HCT116 (cell line): ENCODE measurements around the gene AMOTL2. TPM values are rescaled to one million over a fixed set of nuclear protein-coding genes. Genes with fewer than 3 reads are reported as not detected.

Experiments
- ATAC-seq: fragments of 200-7000 bp; cut with Tn5 transposase; 2 replicates; pipeline ENCODE4 v1.9.1; 2020; ENCODE audit warnings: mild to moderate bottlenecking, moderate library complexity
- BruUV-seq: library from RNA; stranded (reverse); fragments of 400-500 nt; replicated peaks from 2 replicates; lab custom pipeline; 2021; lab: Mats Ljungman, UMichigan
- CTCF ChIA-PET: fragments of 300-600 bp; sonication (Branson Sonifier 250); formaldehyde crosslinking; loops from one replicate; lab custom pipeline; 2021; ENCODE audit warnings: antibody characterized with exemption; lab: Charles Lee
- POLR2A ChIA-PET: fragments of 300-600, 350-600 bp; sonication (Branson Sonifier 250); formaldehyde crosslinking; loops from one replicate; lab custom pipeline; 2021; ENCODE audit warnings: antibody characterized with exemption; lab: Charles Lee
- RAD21 ChIA-PET, 2 experiments: fragments of 300-600 bp; sonication (Branson Sonifier 250); formaldehyde crosslinking; loops; one replicate each; lab custom pipeline; 2023; ENCODE audit warnings: low total read pairs in 2 of 2; ENCODE audit not compliant: uncharacterized antibody in 2 of 2, unreplicated experiment in 2 of 2, low non-redundant PET in 1 of 2; lab: Charles Lee
- DNase-seq: peaks from one replicate; pipeline ENCODE4 v3.0.0-alpha.2; 2010; ENCODE audit warnings: low read depth, low spot score
- H2AFZ ChIP-seq: fragments of 200-600 bp; shearing (Covaris generic), sonication (generic); 2 replicates; pipeline ENCODE4 v1.6.1; 2017; ENCODE audit warnings: low read depth, mixed run types, mixed read lengths, antibody characterized with exemption, low read length; ENCODE audit not compliant: poor library complexity, severe bottlenecking
- H3K27ac ChIP-seq: 2 replicates; pipeline ENCODE4 v1.5.1; 2012; ENCODE audit warnings: low read depth, low read length
- H3K27me3 ChIP-seq: fragments of 200-600 bp; sonication (generic); 2 replicates; pipeline ENCODE4 v1.6.1; 2016; ENCODE audit warnings: mixed run types, low read length, mixed read lengths; ENCODE audit not compliant: insufficient read depth
- H3K36me3 ChIP-seq, 2 experiments: fragments of 200-500 bp in 1 of 2; fragments of 200-600 bp in 1 of 2; sonication (Bioruptor generic) in 1 of 2; sonication (generic) in 1 of 2; 2 replicates each; pipeline versions ENCODE4 v1.5.1 to v1.6.1; 2014 to 2016; ENCODE audit warnings: low read length in 2 of 2, inconsistent platforms in 1 of 2, mixed read lengths in 1 of 2, mixed run types in 1 of 2; ENCODE audit not compliant: insufficient read depth in 2 of 2, control insufficient read depth in 1 of 2
- H3K4me1 ChIP-seq, 2 experiments: fragments of 200-600 bp in 1 of 2; sonication (generic) in 1 of 2; 2 replicates each; pipeline versions ENCODE4 v1.5.1 to v1.6.1; 2012 to 2017; ENCODE audit warnings: low read length in 2 of 2, inconsistent platforms in 1 of 2, mild to moderate bottlenecking in 1 of 2, mixed read lengths in 1 of 2, mixed run types in 1 of 2, moderate library complexity in 1 of 2; ENCODE audit not compliant: insufficient read depth in 2 of 2, control insufficient read depth in 1 of 2
- H3K4me2 ChIP-seq: fragments of 200-600 bp; sonication (generic); 2 replicates; pipeline ENCODE4 v1.6.1; 2017; ENCODE audit warnings: mixed run types, low read length, mixed read lengths
- H3K4me3 ChIP-seq, 2 experiments: fragments of 200-600 bp in 1 of 2; sonication (generic) in 1 of 2; replicated peaks in 1 of 2; 2 replicates each; pipeline ENCODE4 v1.5.1; 2011 to 2016; ENCODE audit warnings: low read length in 2 of 2, control low read depth in 1 of 2, low read depth in 1 of 2, mild to moderate bottlenecking in 1 of 2, mixed read lengths in 1 of 2, mixed run types in 1 of 2
- H3K79me2 ChIP-seq: fragments of 200-600 bp; sonication (generic); 2 replicates; pipeline ENCODE4 v1.6.1; 2017; ENCODE audit warnings: mild to moderate bottlenecking, mixed run types, low read length, moderate library complexity, mixed read lengths; ENCODE audit not compliant: insufficient read depth
- H3K9ac ChIP-seq: fragments of 200-600 bp; sonication (generic); 2 replicates; pipeline ENCODE4 v1.6.1; 2016; ENCODE audit warnings: low read length, mixed read lengths
- H3K9me2 ChIP-seq: fragments of 200-600 bp; sonication (generic), shearing (Covaris generic); 2 replicates; pipeline ENCODE4 v1.6.1; 2017; ENCODE audit warnings: mixed run types, mild to moderate bottlenecking, moderate library complexity; ENCODE audit not compliant: insufficient read depth
- H3K9me3 ChIP-seq, 2 experiments: fragments of 200-500 bp in 1 of 2; fragments of 200-600 bp in 1 of 2; sonication (Bioruptor generic) in 1 of 2; sonication (generic) in 1 of 2; 2 replicates each; pipeline ENCODE4 v1.6.1; 2014 to 2017; ENCODE audit warnings: low read length in 2 of 2, mixed read lengths in 2 of 2, inconsistent platforms in 1 of 2, low read depth in 1 of 2, mild to moderate bottlenecking in 1 of 2, mixed run types in 1 of 2, moderate library complexity in 1 of 2; ENCODE audit not compliant: control insufficient read depth in 1 of 2, insufficient read depth in 1 of 2
- H4K20me1 ChIP-seq: fragments of 200-600 bp; sonication (generic), shearing (Covaris generic); 2 replicates; pipeline ENCODE4 v1.6.1; 2017; ENCODE audit warnings: mixed run types, mild to moderate bottlenecking, moderate library complexity; ENCODE audit not compliant: insufficient read depth
- ATF3 ChIP-seq: IDR thresholded peaks from 2 replicates; pipeline ENCODE4 v1.6.1; 2012
- CEBPB ChIP-seq: IDR thresholded peaks from 2 replicates; pipeline ENCODE4 v1.6.1; 2012; ENCODE audit warnings: low read depth
- CTCF ChIP-seq, 3 experiments: fragments of 200-600 bp in 1 of 3; sonication (generic) in 1 of 3; IDR thresholded peaks in 2 of 3; conservative IDR thresholded peaks in 1 of 3; 2 replicates each; pipeline ENCODE4 v1.5.1; 2012 to 2017; ENCODE audit warnings: low read depth in 2 of 3, low read length in 2 of 3, antibody characterized with exemption in 1 of 3, borderline replicate concordance in 1 of 3, control low read depth in 1 of 3, mild to moderate bottlenecking in 1 of 3, mixed read lengths in 1 of 3, mixed run types in 1 of 3, moderate library complexity in 1 of 3; ENCODE audit not compliant: insufficient read depth in 1 of 3
- ELF1 ChIP-seq: IDR thresholded peaks from 2 replicates; pipeline ENCODE4 v1.6.1; 2012; ENCODE audit warnings: low read depth, borderline replicate concordance
- JUND ChIP-seq: IDR thresholded peaks from 2 replicates; pipeline ENCODE4 v1.6.1; 2012
- POLR2AphosphoS5 ChIP-seq: IDR thresholded peaks from 2 replicates; pipeline ENCODE4 v1.6.1; 2011; ENCODE audit warnings: mild to moderate bottlenecking, low read depth, low read length, moderate library complexity
- RAD21 ChIP-seq: IDR thresholded peaks from 2 replicates; pipeline ENCODE4 v1.6.1; 2012; ENCODE audit warnings: low read depth, mild to moderate bottlenecking
- SIN3A ChIP-seq: IDR thresholded peaks from 2 replicates; pipeline ENCODE4 v1.6.1; 2012; ENCODE audit warnings: low read depth
- SP1 ChIP-seq: IDR thresholded peaks from 2 replicates; pipeline ENCODE4 v1.6.1; 2012; ENCODE audit warnings: low read depth
- TCF7L2 ChIP-seq: IDR thresholded peaks from 2 replicates; pipeline ENCODE4 v1.7.0; 2011; ENCODE audit warnings: borderline replicate concordance, inconsistent platforms; ENCODE audit not compliant: insufficient read depth, insufficient read length; ENCODE audit errors: extremely low read depth
- YY1 ChIP-seq: IDR thresholded peaks from 2 replicates; pipeline ENCODE4 v1.6.1; 2011; ENCODE audit warnings: low read length, low read depth, moderate library complexity, mild to moderate bottlenecking; ENCODE audit not compliant: insufficient replicate concordance; ENCODE audit errors: extremely low read depth
- ZNF274 ChIP-seq: fragments of 200-500 bp; sonication (Bioruptor generic); IDR thresholded peaks from 2 replicates; pipeline ENCODE4 v1.6.1; 2014; ENCODE audit warnings: mild to moderate bottlenecking, low read depth, low read length, inconsistent platforms
- intact Hi-C: fragments of 100-400 bp; cut with micrococcal nuclease; formaldehyde crosslinking; loops from 2 replicates; pipeline ENCODE4 v1.10.0; 2022
- total RNA-seq: library from RNA; stranded (reverse); gene quantifications from one replicate; pipeline ENCODE4 v1.2.1, GENCODE V29; 2021; ENCODE audit not compliant: unreplicated experiment

The AMOTL2 gene
- total RNA-seq, 1 experiment from 2014 or later = 54.0 TPM

- intact Hi-C loops = loop anchor here (10.0 kb wide), 1 partner anchor 155 kb away; no protein-coding TSS in a partner anchor
- Histone ChIP-seq H3K79me2 (peaks cover 63% of the 10 kb centered on the region), H2AFZ (no peak overlapping the region), H4K20me1 (peaks cover 9% of the 10 kb centered on the region; the same call in 1 of the 2 replicates), H3K9me2 (no peaks in the 10 kb centered on the region), H3K4me3 (no peak overlapping the region), H3K4me2 (0 out of 2 replicates have a peak overlapping the region, but pooled peaks have one; percentile 8), H3K27ac (no peak overlapping the region), H3K9ac (no peak overlapping the region), H3K9me3 (no peaks in the 10 kb centered on the region), H3K36me3 (peaks cover 16 to 66% of the 10 kb centered on the region in 2 experiments), H3K27me3 (no peaks in the 10 kb centered on the region), H3K4me1 (peaks cover 31 to 87% of the 10 kb centered on the region in 2 experiments)
- no peak for ATAC-seq
- RAD21 ChIA-PET = no interaction called here
- BruUV-seq = no TSS peak
- CTCF ChIA-PET = no interaction called here
- DNase-seq = no peak
- POLR2A ChIA-PET = no interaction called here
- TF ChIP-seq CEBPB (no peak), JUND (no peak), SP1 (no peak), ATF3 (no peak), TCF7L2 (no peak), ELF1 (no peak), ZNF274 (no peak), RAD21 (no peak), SIN3A (no peak), CTCF (IDR thresholded peaks at IDR 0.05 in 2 of 3, conservative IDR thresholded peaks at IDR 0.05 in 1 of 3; ENCODE audit: borderline replicate concordance in 1 of 3, insufficient read depth in 1 of 3, low read depth in 2 of 3, low read length in 2 of 3) (no peak), YY1 (no peak), POLR2AphosphoS5 (no peak)
Measured at GRCh38 chr3:134369861-134370596, 4.2 kb downstream of the AMOTL2 start.
